GM18907 (cell line): ENCODE measurements around the gene MEGF6.

Source experiments
- ATAC-seq: cut with Tn5 transposase; IDR thresholded peaks from one replicate; pipeline ENCODE4 v1.9.1; 2021; ENCODE audit warnings: mild to moderate bottlenecking, moderate library complexity; ENCODE audit not compliant: unreplicated experiment

The MEGF6 gene

DNA sequence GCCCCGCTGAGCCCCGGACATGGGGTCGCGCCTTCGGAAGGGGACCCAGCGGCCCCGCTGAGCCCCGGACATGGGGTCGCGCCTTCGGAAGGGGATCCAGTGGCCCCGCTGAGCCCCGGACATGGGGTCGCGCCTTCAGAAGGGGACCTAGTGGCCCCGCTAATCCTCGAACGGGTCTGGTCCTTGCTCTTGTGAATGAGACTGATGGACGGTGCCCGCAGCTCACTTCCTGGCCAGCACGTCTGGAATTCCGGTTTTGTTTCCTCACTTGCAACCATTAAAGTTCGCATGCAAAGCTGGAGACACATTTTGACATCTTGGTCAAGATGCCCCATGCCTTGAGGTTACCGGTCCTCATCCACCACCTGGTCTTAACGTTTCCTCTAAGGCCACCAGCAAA, 33.0 kb upstream of the MEGF6 start:
- ATAC-seq, result no peak

- ATAC-seq, result no peak
Observed at GRCh38 chr1:3642919-3643675, 31.8 kb upstream of the MEGF6 start.

GRCh38 chr1:3641816-3642215, 30.5 kb upstream of the MEGF6 start:
- ATAC-seq, result no peak

- ATAC-seq, result no peak
Observed at GRCh38 chr1:3641046-3641760, 29.9 kb upstream of the MEGF6 start.

DNA sequence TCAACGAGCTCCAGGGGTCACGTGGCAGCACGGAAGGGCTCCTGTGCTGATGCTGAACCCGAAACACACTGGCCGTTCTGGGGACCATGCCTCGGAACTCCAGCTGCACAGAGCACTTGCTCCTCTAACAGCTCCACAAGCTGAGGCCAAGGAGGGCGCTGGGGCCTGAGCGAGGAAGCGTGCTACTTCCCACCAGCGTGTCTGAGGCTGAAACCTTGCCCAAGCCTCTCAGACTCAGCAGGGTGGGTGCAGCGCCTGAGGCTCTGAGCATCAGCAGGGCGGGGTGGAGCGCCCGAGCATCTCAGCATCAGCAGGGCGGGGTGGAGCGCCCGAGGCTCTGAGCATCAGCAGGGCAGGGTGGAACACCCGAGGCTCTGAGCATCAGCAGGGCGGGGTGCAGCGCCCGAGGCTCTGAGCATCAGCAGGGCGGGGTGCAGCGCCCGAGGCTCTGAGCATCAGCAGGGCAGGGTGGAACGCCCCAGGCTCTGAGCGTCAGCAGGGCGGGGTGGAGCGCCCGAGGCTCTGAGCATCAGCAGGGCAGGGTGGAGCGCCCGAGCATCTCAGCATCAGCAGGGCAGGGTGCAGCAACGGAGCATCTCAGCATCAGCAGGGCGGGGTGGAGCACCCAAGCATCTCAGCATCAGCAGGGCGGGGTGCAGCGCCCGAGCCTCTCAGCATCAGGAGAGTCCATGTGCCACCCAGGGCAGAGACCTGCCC, 29.0 kb upstream of the MEGF6 start:
- no peak for ATAC-seq

DNA sequence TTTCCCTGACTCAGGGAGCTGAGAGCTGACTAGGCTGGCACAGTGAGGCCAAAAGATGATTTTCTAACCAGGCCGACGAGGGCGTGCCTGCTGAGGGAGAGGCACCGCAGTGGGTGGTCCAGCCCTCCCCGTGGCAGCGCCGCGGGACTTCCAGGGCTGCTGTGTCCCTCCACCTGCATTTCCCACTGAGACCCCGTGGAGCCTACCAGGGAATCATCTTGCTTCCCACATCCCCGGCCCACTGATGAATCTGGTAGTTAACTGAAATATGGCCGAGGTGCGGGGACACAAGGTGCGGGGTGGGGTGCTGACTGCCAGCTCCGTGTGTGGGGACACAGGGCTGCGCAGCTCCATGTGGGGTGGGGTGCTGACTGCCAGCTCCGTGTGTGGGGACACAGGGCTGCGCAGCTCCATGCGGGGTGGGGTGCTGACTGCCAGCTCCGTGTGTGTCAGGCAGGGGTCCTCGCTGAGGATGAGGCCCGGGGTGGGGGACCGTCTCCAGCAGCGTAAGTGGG, 28.1 kb upstream of the MEGF6 start:
- ATAC-seq, result no peak

DNA sequence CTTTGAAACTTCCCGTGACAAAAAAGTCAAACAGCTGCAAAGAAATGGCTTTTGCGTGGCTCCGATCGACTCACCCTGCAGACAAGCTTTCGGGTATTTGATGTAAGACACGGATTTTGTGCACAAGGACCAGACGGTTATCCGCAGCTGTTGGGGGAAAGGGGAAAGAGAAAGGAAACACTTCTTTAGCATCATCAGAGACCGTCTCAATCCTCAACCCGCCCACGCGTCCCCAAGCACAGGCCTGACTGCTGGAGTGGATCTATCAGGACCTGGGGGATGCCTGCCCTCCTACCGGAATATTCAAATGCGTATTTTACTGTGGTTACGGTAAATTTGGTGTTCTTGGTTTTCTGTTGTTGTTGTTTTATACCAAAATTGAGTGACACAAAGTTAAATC, 27.4 kb upstream of the MEGF6 start:
- ATAC-seq, result no peak

GRCh38 chr1:3638027-3638426, 26.7 kb upstream of the MEGF6 start:
- no peak for ATAC-seq

- no peak for ATAC-seq
Observed at GRCh38 chr1:3636531-3636930, 25.2 kb upstream of the MEGF6 start.

DNA sequence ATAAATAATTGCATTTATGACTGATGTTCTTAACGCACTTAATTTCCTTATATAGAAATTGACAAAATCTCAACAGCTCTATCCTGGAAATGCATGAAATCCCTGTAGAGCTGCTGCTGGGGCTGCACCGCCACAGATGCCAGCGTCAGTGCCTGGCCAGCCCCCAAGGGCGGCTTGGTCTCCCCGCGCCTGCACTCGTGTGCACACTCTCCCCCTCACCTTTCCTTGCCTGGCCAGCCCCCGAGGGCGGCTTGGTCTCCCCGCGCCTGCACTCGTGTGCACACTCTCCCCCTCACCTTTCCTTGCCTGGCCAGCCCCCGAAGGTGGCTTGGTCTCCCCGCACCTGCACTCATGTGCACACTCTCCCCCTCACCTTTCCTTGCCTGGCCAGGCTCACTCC, 24.8 kb upstream of the MEGF6 start:
- ATAC-seq, result no peak

DNA sequence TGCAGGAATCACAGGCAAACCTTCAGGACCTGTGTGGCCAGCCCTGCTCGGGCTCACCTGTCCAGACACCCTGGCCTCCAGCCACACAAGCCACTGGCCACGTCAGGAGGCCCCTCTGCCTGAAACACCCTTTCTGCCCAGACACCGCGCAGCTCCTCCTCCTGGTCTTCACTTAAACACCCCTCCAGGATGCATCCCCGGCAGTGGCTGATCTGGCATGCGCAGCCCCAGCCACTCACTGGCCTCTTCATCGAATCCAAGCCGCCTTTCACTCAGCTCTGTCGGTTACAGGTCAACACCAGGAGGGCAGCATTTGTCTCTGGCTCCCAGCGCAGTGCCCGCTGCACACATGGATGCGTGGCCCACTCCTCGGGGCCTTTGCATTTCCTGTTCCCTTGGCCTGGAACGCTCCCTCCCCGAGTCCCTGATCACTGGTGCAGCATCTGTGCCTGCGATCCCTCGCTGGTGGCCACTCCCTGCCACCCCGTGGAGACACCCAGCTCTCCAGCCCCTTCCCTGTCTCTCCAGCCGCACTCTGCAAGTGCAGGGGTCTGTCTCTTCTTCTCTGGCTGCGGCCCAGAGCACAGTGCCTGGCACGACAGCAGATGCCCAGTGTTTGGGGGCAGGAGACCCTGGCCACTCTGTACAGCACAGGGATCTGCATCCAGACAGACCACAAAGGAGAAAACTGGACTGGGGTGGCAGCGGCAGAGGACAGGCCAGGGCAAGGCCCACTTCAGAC, 22.9 kb upstream of the MEGF6 start:
- ATAC-seq, result no peak

GRCh38 chr1:3633344-3634058, 22.2 kb upstream of the MEGF6 start:
- no peak for ATAC-seq

DNA sequence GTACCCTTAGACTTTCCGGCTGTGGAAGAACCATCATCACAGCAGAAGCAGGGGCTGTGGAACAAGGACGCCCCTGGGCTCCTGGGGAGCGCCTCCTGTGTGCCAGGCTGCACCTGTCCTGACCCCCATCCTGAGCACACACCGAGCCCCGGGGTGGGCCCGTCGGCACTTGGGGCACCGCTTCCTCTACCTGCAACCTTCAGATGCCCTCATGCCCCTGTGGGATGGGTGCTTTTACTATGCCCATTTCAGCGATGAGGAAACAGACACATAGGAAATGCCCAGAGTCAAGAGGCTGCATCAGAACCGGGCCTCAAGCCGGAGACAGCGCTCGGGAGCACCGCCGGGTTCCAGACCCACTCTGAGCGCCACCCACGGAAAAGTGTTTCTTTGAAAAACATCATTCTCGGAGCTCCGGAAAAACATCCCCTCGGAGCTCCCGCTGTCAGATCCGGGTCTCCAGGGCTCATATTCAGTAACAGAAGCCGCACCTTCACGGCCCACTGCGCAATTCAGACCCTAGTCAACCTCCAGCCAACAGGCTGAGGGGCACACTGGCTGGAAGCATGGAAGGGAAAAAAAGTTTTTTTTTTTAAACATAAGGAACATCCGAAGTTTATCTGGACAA, 21.5 kb upstream of the MEGF6 start:
- ATAC-seq, result no peak

GRCh38 chr1:3632298-3632697, 21.0 kb upstream of the MEGF6 start:
- no peak for ATAC-seq

DNA sequence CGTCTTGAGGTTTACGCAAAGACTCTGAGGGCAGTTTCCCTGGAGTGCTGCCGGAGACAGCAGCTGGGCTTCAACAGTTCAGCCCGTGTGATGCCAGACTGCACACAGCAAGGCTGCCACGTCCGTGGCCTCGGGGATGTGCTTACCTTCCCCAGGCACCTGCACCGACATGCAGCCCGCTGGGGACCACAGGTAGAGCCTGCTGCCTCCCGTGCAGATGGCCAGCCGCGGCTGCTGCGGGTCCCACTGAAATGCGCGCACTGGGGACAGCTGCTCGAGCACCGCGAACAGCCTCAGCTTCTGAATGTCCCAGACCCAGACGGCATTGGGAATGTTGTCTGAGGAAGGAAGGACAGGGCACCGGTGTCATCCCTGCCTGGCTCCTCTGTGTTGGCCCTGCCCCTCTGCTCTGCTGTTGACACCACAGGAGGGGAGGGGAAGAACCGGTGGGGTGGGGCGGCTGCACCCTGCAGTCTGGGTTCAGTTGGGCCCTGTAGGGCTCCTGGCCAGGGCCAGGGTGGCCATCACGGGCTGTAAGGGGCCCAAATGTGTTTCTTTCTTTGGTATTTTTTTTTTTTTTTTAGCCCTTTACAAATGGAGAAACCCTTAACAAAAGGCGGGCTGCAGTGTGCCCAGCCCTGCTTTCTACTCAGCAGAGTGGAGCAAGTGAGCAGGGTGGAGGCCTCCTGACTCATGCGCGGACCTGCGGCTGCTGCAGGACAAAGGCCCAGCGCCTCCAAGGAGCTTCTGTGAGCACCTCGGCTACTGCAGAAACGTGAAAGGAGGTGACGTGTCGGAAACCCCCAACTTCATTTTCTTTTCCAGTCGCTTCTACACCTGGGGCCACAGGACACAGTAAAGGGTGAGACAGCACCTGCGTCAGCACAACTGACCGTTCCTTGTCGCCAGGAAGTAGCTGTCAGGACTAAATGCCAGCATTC, 20.3 kb upstream of the MEGF6 start:
- no peak for ATAC-seq

DNA sequence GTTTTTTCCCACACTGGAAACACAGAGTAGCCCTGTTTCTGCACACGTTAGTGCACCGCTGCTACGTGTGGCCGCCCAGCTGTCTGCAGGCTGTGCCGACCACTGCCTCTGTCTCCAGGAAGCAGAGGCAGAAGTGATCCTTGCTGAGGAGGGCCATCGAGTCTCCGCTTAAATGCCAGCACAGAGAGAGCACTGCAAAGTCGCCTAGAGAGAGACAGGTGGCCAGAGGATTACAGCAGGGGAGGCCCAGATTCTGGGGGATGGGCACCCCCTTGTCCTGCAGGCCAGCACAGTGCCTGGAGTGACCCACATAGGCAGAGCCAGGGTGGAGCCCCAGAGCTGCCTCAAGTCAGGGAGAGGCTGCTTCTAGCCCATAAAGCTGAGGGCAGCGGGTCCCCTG, 19.6 kb upstream of the MEGF6 start:
- no peak for ATAC-seq

DNA sequence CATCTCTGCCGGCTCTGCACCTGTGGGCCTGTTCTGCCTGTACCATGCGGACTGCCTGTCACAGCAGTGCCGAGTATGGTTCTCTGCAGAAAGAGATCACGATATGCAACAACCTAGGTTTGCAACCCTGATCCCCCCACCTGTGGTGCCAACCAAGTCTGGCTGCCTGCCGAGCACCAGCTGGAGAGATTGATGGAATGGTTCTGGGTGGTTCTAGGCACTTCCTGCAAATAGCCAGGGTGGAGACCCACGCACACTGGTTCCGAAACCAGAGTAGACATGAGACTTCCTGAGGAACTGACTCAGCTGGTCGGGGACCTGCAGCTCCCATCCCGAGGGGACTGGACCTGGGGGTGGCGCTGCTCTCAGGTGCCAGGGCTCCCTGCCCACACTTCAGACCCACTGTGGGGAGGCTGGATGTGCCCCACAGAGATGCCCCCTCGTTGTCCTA, 18.9 kb upstream of the MEGF6 start:
- no peak for ATAC-seq

- no peak for ATAC-seq
Observed at GRCh38 chr1:3629561-3630160, 18.4 kb upstream of the MEGF6 start.
